GM23338 (cell line): Measurements from ENCODE around the gene NTMT1. TPM values are rescaled to one million over a fixed set of nuclear protein-coding genes. Genes with fewer than 3 reads are reported as not detected.

Experiments used
- ATAC-seq: fragments of 200-7000 bp; cut with Tn5 transposase; 3 replicates; pipeline ENCODE4 v1.9.1; 2020
- DNase-seq: peaks from one replicate; pipeline ENCODE4 v3.0.0-alpha.2; 2015; ENCODE audit warnings: low spot score
- H2AFZ ChIP-seq: fragments of 200-600 bp; sonication (generic); 2 replicates; pipeline ENCODE4 v1.8.0; 2016; ENCODE audit warnings: antibody characterized with exemption, mild to moderate bottlenecking, moderate library complexity
- H3F3A ChIP-seq: fragments of 200-600 bp; sonication (generic); replicated peaks from 2 replicates; pipeline ENCODE4 v1.8.0; 2017; ENCODE audit warnings: antibody characterized with exemption, mixed run types, low read depth
- H3K27ac ChIP-seq: fragments of 200-600 bp; sonication (generic); 2 replicates; pipeline ENCODE4 v1.6.1; 2016; ENCODE audit warnings: low read depth
- H3K27me3 ChIP-seq: fragments of 200-600 bp; sonication (generic); 2 replicates; pipeline ENCODE4 v1.8.0; 2016; ENCODE audit warnings: mild to moderate bottlenecking, mixed run types, moderate library complexity; ENCODE audit not compliant: insufficient read depth
- H3K36me3 ChIP-seq: fragments of 200-600 bp; sonication (generic); 2 replicates; pipeline ENCODE4 v1.8.0; 2016; ENCODE audit warnings: mild to moderate bottlenecking; ENCODE audit not compliant: insufficient read depth
- H3K4me1 ChIP-seq: fragments of 200-600 bp; sonication (generic); 2 replicates; pipeline ENCODE4 v1.8.0; 2016; ENCODE audit warnings: mild to moderate bottlenecking, moderate library complexity; ENCODE audit not compliant: insufficient read depth
- H3K4me2 ChIP-seq: fragments of 200-600 bp; sonication (generic); 2 replicates; pipeline ENCODE4 v1.7.1; 2017; ENCODE audit warnings: mixed run types
- H3K4me3 ChIP-seq: fragments of 200-600 bp; sonication (generic); 2 replicates; pipeline ENCODE4 v1.6.1; 2016; ENCODE audit warnings: mixed run types
- H3K79me2 ChIP-seq: fragments of 200-600 bp; sonication (generic); replicated peaks from 2 replicates; pipeline ENCODE4 v1.8.0; 2017; ENCODE audit warnings: mild to moderate bottlenecking; ENCODE audit not compliant: insufficient read depth
- H3K9me2 ChIP-seq: fragments of 200-600 bp; sonication (generic); 2 replicates; pipeline ENCODE4 v1.8.0; 2017; ENCODE audit not compliant: insufficient read depth
- H4K20me1 ChIP-seq: fragments of 200-600 bp; sonication (generic); replicated peaks from 2 replicates; pipeline ENCODE4 v1.8.0; 2017; ENCODE audit warnings: mild to moderate bottlenecking; ENCODE audit not compliant: insufficient read depth
- H3K27ac Mint-ChIP-seq: 2 replicates; pipeline ENCODE4 v1.8.0; 2020; ENCODE audit warnings: inconsistent platforms, mild to moderate bottlenecking, moderate library complexity, mixed read lengths
- H3K27me3 Mint-ChIP-seq: 3 replicates; pipeline ENCODE4 v1.8.0; 2022; ENCODE audit warnings: low read depth, mild to moderate bottlenecking, moderate library complexity, mixed read lengths, inconsistent platforms; ENCODE audit not compliant: insufficient read depth, poor library complexity
- H3K36me3 Mint-ChIP-seq: 3 replicates; pipeline ENCODE4 v1.8.0; 2021; ENCODE audit warnings: low read depth, mild to moderate bottlenecking, inconsistent platforms, moderate library complexity, mixed read lengths
- H3K4me1 Mint-ChIP-seq: 3 replicates; pipeline ENCODE4 v1.8.0; 2020; ENCODE audit warnings: mild to moderate bottlenecking, inconsistent platforms, mixed read lengths
- H3K4me3 Mint-ChIP-seq: 3 replicates; pipeline ENCODE4 v1.8.0; 2021; ENCODE audit warnings: moderate library complexity, mild to moderate bottlenecking, inconsistent platforms, mixed read lengths
- H3K9me3 Mint-ChIP-seq: 3 replicates; pipeline ENCODE4 v1.8.0; 2020; ENCODE audit warnings: moderate library complexity, mild to moderate bottlenecking, inconsistent platforms, mixed read lengths
- CREB1 ChIP-seq: fragments of 250-450 bp; sonication (Bioruptor Pico); IDR thresholded peaks from 2 replicates; pipeline ENCODE4 v1.5.0; 2020; ENCODE audit warnings: low read depth, mild to moderate bottlenecking, moderate library complexity
- CTCF ChIP-seq, 2 experiments: fragments of 200-600 bp in 1 of 2; sonication (generic) in 1 of 2; conservative IDR thresholded peaks; 2 replicates each; pipeline versions ENCODE4 v1.5.1 to v1.6.1; 2016 to 2017; ENCODE audit warnings: antibody characterized with exemption in 2 of 2, low read depth in 2 of 2, mild to moderate bottlenecking in 2 of 2, moderate library complexity in 1 of 2
- ETS1 ChIP-seq: IDR thresholded peaks from 2 replicates; pipeline ENCODE4 v1.6.1; 2016; ENCODE audit warnings: antibody characterized with exemption
- EZH2 ChIP-seq: fragments of 200-600 bp; sonication (generic); IDR thresholded peaks from one replicate; pipeline ENCODE4 v1.8.0; 2017; ENCODE audit warnings: antibody characterized with exemption, mild to moderate bottlenecking, low read depth; ENCODE audit not compliant: unreplicated experiment
- EZH2phosphoT487 ChIP-seq: fragments of 200-600 bp; sonication (generic); IDR thresholded peaks from one replicate; pipeline ENCODE4 v1.8.1; 2018; ENCODE audit warnings: antibody characterized with exemption; ENCODE audit not compliant: unreplicated experiment
- JUNB ChIP-seq: IDR thresholded peaks from one replicate; pipeline ENCODE4 v1.6.1; 2016; ENCODE audit warnings: antibody characterized with exemption; ENCODE audit not compliant: unreplicated experiment
- NANOG ChIP-seq: IDR thresholded peaks from 2 replicates; pipeline ENCODE4 v1.6.1; 2016; ENCODE audit warnings: antibody characterized with exemption, borderline replicate concordance
- POLR2AphosphoS5 ChIP-seq: IDR thresholded peaks from 2 replicates; pipeline ENCODE4 v1.6.1; 2016; ENCODE audit warnings: antibody characterized with exemption, low read depth
- REST ChIP-seq: IDR thresholded peaks from one replicate; pipeline ENCODE4 v1.6.1; 2018; ENCODE audit warnings: antibody characterized with exemption; ENCODE audit not compliant: unreplicated experiment
- STAT1 ChIP-seq: IDR thresholded peaks from one replicate; pipeline ENCODE4 v1.6.1; 2016; ENCODE audit warnings: antibody characterized with exemption; ENCODE audit not compliant: unreplicated experiment
- ZNF114 ChIP-seq: fragments of 250-450 bp; sonication (Bioruptor Pico); IDR thresholded peaks from 2 replicates; pipeline ENCODE4 v1.5.0; 2020; ENCODE audit warnings: mild to moderate bottlenecking, moderate library complexity
- ZNF331 ChIP-seq: fragments of 250-450 bp; sonication (Bioruptor Pico); IDR thresholded peaks from 2 replicates; pipeline ENCODE4 v1.5.0; 2020; ENCODE audit warnings: low read depth, mild to moderate bottlenecking, moderate library complexity
- ZNF462 ChIP-seq: fragments of 250-450 bp; sonication (Bioruptor Pico); IDR thresholded peaks from 2 replicates; pipeline ENCODE4 v1.5.0; 2020; ENCODE audit warnings: mild to moderate bottlenecking, moderate library complexity
- polyA plus RNA-seq: library from polyadenylated mRNA; unstranded; fragments of >200 nt; fragmentation: Nextera tagmentation; extraction: Ambion mirVana; gene quantifications from 2 replicates; pipeline ENCODE4 v1.2.1, GENCODE V29; 2016
- total RNA-seq: library from RNA; depleted of rRNA; stranded (reverse); fragments of >200 nt; shearing (Covaris generic); gene quantifications from 2 replicates; pipeline ENCODE4 v1.2.3, GENCODE V29; 2014

Gene NTMT1
- total and polyA plus RNA-seq, 2 experiments from 2014 or later = 59.4 to 108 TPM

GRCh38 chr9:129587487-129588262 lies 38.3 kb upstream of the NTMT1 start:
- no peaks in the 10 kb centered on the region for H4K20me1 ChIP-seq
- peak overlapping the region; percentile 6; the same call in 1 of the 2 replicates for H3K4me2 ChIP-seq
- H3K27me3 ChIP-seq = peaks cover 11% of the 10 kb centered on the region; the same call in 1 of the 2 replicates
- H3K4me1 ChIP-seq = peaks cover 9% of the 10 kb centered on the region
- no peaks in the 10 kb centered on the region for H3K36me3 ChIP-seq
- H3K27me3 Mint-ChIP-seq = peaks cover 28% of the 10 kb centered on the region
- TF ChIP-seq CTCF (conservative IDR thresholded peaks at IDR 0.05; ENCODE audit: low read depth in 2 of 2) (no peak), EZH2 (no peak), NANOG (no peak), JUNB (no peak), ZNF462 (CRISPR knock-in tag) (no peak), ETS1 (no peak), CREB1 (no peak), REST (no peak), ZNF331 (CRISPR knock-in tag) (no peak), STAT1 (no peak), EZH2phosphoT487 (no peak), ZNF114 (CRISPR knock-in tag) (no peak), POLR2AphosphoS5 (no peak)
- H3K4me1 Mint-ChIP-seq = peaks cover 40% of the 10 kb centered on the region
- H3K4me3 Mint-ChIP-seq = no peak overlapping the region
- H2AFZ ChIP-seq = peak overlapping the region; percentile 38; the same call in 1 of the 2 replicates
- no peaks in the 10 kb centered on the region for H3K36me3 Mint-ChIP-seq
- ATAC-seq (peak; percentile 53), DNase-seq (peak; percentile 70)
- no peaks in the 10 kb centered on the region for H3K9me3 Mint-ChIP-seq
- H3K9me2 ChIP-seq = no peaks in the 10 kb centered on the region
- H3F3A ChIP-seq = no peaks in the 10 kb centered on the region
- no peak overlapping the region for H3K4me3 ChIP-seq
- no peak overlapping the region for H3K27ac ChIP-seq
- no peak overlapping the region for H3K27ac Mint-ChIP-seq
- no peaks in the 10 kb centered on the region for H3K79me2 ChIP-seq
